Activated CD8-positive, alpha-beta memory T cell treated with anti-CD3 and anti-CD28 coated beads, Interleukin-2, amount 50 U/mL, for 1 hour (primary cell): ENCODE results near the gene LYRM2.
"Not testable (repeated sequence)": the region's sequence is repeated elsewhere in the genome, so short reads cannot be mapped to it uniquely, and the experiment has no call there.

Source experiments
- DNase-seq: peaks from one replicate; pipeline ENCODE4 v3.0.0-alpha.2; 2020; ENCODE audit errors: extremely low read depth

The LYRM2 gene

GRCh38 chr6:89649682-89650081 lies 11.1 kb upstream of the LYRM2 start:
- DNase-seq: no peak

- no peak for DNase-seq
These were observed 6.3 kb upstream of the LYRM2 start for GRCh38 chr6:89644864-89645263.

- no peak for DNase-seq
These were observed 4.9 kb upstream of the LYRM2 start for GRCh38 chr6:89643406-89643805.

DNA sequence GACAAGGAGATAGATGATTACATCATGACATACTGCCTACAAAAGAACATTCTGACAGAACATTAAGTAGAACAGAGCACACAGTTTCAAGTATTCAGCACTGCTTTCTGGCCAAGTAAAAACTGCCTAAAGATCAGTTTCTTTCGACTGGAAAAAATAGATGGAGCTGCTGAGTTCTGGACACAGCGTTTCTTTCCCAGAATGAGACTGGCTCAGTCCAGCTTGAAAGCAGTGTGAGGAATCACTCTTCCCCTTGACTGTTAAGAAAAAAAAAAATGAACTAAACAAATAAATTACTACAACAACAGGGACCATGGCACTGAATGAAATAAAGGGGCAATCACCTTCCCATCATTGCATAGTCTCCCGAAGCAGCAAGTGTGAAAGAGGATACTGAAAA lies 4.4 kb upstream of the LYRM2 start:
- no peak for DNase-seq

DNA sequence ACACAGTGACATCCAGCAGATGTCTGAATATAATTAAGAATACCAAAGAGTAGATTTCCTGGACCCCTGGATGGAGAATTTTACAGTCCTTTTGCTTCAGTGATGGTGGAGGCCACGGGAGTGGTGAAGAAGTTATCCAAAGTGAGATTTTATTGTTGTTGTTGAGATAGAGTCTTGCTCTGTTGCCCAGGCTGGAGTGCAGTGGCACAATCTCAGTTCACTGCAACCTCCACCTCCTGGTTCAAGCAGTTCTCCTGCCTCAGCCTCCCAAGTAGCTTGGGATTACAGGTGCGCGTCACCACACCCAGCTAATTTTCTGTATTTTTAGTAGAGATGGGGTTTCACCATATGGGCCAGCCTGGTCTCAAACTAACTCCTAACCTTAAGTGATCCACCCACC lies 3.0 kb upstream of the LYRM2 start:
- DNase-seq: not testable (repeated sequence)

DNA sequence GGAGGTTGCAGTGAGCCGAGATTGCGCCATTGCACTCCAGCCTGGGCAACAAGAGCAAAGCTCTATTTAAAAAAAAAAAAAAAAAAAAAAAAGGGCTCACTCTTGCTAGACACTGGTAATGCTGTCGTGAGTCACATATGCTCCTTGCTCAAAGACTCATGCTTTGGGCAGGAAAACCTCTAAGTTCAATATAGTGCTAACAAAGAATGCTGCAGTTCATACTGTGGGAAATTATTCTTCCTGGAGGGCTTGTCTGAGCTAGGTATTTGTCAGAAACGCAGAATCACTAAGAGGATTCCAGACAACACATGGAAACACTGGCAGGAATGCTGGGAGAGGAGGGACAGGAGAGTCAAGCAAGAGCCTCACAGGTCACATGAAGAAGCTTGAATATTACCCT lies 2.3 kb upstream of the LYRM2 start:
- DNase-seq: no peak

- DNase-seq: no peak
These were observed 607 bp downstream of the LYRM2 start for GRCh38 chr6:89637960-89638319.

DNA sequence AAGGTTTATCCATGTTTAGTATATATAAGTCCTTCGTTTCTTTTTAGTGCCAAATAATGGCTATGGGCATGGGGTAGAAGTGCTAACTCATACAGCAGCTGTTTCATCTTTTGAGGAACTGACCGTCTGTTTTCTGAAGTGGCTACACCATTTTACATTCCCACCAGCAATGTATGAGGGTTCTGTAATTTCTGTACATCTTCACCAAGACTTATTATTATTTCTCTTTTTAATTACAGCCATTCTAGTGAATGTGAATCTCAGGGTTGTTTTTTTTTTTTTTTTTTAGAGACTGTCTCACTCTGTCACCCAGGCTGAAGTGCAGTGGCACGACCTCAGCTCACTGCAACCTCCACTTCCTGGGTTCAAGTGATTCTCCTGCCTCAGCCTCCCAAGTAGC lies 2.1 kb downstream of the LYRM2 start:
- not testable (repeated sequence) for DNase-seq

- DNase-seq: no peak
These were observed 8.1 kb downstream of the LYRM2 start for GRCh38 chr6:89630488-89630887.

DNA sequence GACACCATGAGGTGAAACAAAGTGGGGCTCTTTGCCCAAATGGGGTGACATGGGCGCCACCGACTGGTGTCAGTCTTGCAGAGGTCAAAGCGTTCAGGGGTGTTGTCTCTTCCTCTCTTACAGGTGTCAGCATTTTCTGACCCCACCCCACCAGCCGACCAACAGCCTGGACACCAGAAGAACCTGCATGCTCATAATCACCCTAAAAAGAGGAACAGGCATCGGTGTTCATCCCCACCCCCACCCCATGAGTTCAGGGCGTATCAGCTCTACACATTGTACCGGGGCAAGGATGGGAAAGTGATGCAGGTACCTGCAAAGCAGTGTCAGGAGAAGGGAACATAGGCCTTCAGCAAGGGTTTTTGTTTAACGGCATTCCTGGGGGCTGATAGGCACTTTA lies 14.8 kb downstream of the LYRM2 start:
- DNase-seq: no peak

GRCh38 chr6:89619567-89619966 lies 19.0 kb downstream of the LYRM2 start:
- DNase-seq: no peak

DNA sequence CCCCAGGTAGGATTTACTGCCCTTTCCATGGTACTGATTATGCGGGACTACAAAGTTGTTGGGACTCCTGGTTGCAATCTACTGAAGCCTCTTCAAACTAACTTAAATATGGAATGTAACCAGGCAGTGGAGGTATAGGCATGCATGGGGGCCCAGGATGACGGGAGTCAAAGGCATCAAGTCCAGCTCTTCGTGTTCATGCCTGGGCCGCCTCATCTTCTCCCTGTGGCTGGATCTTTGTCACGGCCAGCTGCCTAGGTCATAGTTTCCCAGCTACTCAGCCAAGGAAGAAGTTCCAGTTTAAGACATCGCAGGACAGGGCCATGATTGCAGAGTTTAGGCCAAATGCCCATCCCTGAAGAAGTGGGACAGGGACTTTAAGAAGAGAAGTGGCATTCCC lies 20.5 kb downstream of the LYRM2 start:
- no peak for DNase-seq

- DNase-seq: no peak
These were observed 22.0 kb downstream of the LYRM2 start for GRCh38 chr6:89616531-89616930.

GRCh38 chr6:89615882-89616281 lies 22.7 kb downstream of the LYRM2 start:
- DNase-seq: no peak

- no peak for DNase-seq
These were observed 24.8 kb downstream of the LYRM2 start for GRCh38 chr6:89613790-89614189.

DNA sequence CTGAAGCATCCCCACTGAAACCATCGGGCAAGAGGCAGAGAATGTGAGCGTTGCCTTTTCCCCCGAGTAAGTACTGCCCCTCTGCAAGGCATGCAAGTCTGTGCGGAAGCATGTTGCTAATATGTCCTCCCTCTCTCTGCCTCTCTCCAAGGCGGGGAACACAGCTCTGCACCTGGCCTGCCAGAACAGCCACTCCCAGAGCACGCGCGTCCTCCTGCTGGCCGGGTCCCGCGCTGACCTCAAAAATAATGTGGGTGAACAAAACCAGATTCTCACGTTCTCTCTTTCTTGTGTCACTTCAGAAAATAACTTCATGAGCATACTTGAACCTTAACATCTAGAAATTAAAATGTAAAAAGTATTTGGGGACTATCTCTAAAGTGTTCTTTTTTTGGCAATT lies 26.4 kb downstream of the LYRM2 start:
- no peak for DNase-seq

DNA sequence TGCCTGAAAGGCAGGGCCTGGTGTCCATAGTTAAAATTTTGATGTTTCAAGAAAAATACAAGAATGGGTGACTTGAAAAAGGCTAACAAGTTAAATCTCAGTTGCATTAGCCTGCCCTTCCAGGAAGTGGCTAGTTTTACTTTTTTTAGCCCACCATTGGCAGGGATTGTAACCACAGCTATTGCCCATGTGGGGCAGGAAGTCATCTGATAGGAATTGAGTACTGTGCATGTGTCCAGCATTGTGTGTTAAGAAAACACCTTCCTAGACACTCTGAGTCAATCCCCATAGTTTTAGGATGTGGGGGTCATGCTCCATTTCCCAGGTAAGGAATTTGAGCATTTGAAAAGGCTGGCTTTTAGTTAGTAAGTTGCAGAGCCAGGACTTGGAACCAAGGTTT lies 26.9 kb downstream of the LYRM2 start:
- no peak for DNase-seq

DNA sequence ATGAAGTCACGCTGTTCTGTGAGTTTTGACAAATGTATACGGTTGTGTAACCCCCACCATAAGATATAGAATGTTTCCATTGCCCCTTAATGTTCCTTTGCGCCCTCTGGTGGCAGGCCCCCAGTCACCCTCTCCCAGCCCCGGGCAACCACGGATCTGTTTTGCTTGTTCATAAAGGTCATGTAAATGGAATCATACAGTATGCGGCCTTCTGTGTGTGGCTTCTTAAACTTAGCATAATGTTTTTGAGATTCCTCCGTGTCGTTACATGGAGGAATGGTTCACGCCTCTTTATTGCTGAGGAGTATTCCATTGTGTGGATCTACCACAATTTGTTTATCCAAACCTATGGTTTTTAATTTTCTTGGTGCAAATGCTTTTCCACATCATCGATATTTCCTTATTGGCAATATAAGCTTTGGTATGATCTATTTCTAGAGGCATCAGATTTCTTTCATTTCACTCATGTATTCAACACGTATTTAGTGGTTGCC lies 28.4 kb downstream of the LYRM2 start:
- DNase-seq: peak; percentile 55

GRCh38 chr6:89605861-89606260 lies 32.7 kb downstream of the LYRM2 start:
- no peak for DNase-seq

GRCh38 chr6:89604653-89605052 lies 33.9 kb downstream of the LYRM2 start:
- no peak for DNase-seq

- DNase-seq: no peak
These were observed 36.4 kb downstream of the LYRM2 start for GRCh38 chr6:89602166-89602565.

- no peak for DNase-seq
These were observed 38.8 kb downstream of the LYRM2 start for GRCh38 chr6:89599727-89600126.

DNA sequence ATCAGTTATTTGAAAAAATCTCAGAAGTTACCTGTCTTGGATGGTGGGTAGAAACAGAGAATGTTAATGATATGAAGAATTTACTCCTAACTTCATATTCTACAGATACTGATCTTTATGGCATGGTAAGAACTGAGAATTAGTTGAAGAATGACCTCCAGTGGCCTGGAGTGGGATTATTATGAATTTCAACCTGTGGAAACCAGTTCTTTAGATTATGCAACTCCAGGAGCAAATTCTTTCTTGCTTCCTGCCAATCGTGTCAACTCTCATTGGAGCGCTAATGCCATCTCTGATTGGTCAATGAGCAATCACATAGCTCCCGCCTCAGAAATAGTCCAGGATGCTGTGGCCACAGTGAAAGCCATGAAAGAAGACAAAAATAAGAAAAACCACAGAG lies 40.6 kb downstream of the LYRM2 start:
- DNase-seq: no peak

GRCh38 chr6:89597372-89597771 lies 41.2 kb downstream of the LYRM2 start:
- DNase-seq: no peak

DNA sequence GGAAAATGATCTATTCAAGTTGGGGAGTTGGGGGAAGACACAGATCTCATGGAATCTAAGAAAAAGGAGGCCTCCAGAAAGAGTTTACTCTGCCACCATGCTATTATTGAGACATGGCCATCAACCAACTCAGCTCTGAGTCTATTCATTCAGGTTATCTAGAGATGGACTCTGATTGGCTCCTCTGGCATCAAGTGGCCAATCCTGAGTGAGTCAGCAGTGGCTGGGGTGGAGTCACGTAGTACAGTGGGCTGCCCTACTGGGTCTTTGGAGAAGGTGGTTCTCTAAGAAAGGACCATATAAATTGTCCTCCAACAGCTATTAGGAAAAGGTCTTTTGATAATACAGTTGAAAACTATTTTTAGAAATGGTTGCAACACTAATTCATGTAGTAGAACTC lies 42.1 kb downstream of the LYRM2 start:
- no peak for DNase-seq
